Common myeloid progenitor, CD34-positive (primary cell): ENCODE results near the gene CAMK2A.

Experiments used
- CTCF ChIA-PET: fragments of 350-600 bp; sonication (Branson Sonifier 250); formaldehyde crosslinking; loops from one replicate; lab custom pipeline; 2021; ENCODE audit warnings: antibody characterized with exemption; lab: Charles Lee
- POLR2A ChIA-PET: fragments of 350-600 bp; sonication (Branson Sonifier 250); formaldehyde crosslinking; loops from one replicate; lab custom pipeline; 2021; ENCODE audit warnings: antibody characterized with exemption; lab: Charles Lee
- DNase-seq, 3 donors: peaks; one replicate each; pipeline versions ENCODE4 v3.0.0 to v3.0.0-alpha.2; 2013
- H3K27ac ChIP-seq, 2 experiments: 1 replicate in 1 of 2; 2 replicates in 1 of 2; pipeline ENCODE4 v1.7.0; 2013; ENCODE audit warnings: inconsistent platforms in 2 of 2, low read length in 2 of 2, mild to moderate bottlenecking in 2 of 2, low read depth in 1 of 2, moderate library complexity in 1 of 2; ENCODE audit not compliant: severe bottlenecking in 2 of 2, insufficient read depth in 1 of 2, poor library complexity in 1 of 2
- H3K27me3 ChIP-seq, 5 experiments: replicated peaks in 2 of 5; 1 replicate in 3 of 5; 2 replicates in 2 of 5; pipeline versions ENCODE4 v1.6.1 to v1.7.0; 2013; ENCODE audit warnings: low read length in 4 of 5, mild to moderate bottlenecking in 2 of 5, moderate library complexity in 2 of 5, inconsistent platforms in 1 of 5; ENCODE audit not compliant: insufficient read depth in 5 of 5, control insufficient read depth in 4 of 5
- H3K36me3 ChIP-seq, 4 experiments: 1 replicate in 2 of 4; 2 replicates in 2 of 4; pipeline versions ENCODE4 v1.6.1 to v1.7.0; 2013; ENCODE audit warnings: low read length in 3 of 4, control low read depth in 1 of 4, mild to moderate bottlenecking in 1 of 4; ENCODE audit not compliant: control insufficient read depth in 4 of 4, insufficient read depth in 4 of 4
- H3K4me1 ChIP-seq, 4 experiments: 1 replicate in 3 of 4; 2 replicates in 1 of 4; pipeline versions ENCODE4 v1.6.1 to v1.7.1; 2013; ENCODE audit warnings: low read length in 3 of 4, mild to moderate bottlenecking in 3 of 4, control low read depth in 1 of 4, inconsistent platforms in 1 of 4, moderate library complexity in 1 of 4; ENCODE audit not compliant: control insufficient read depth in 4 of 4, insufficient read depth in 4 of 4; ENCODE audit errors: control extremely low read depth in 1 of 4
- H3K4me3 ChIP-seq, 7 experiments: 1 replicate in 4 of 7; 2 replicates in 3 of 7; pipeline versions ENCODE4 v1.5.1 to v1.7.0; 2013; ENCODE audit warnings: mild to moderate bottlenecking in 7 of 7, low read length in 6 of 7, moderate library complexity in 6 of 7, inconsistent platforms in 2 of 7, low read depth in 2 of 7, control low read depth in 1 of 7; ENCODE audit not compliant: insufficient read depth in 4 of 7, control insufficient read depth in 1 of 7; ENCODE audit errors: extremely low read depth in 1 of 7
- H3K9me3 ChIP-seq, 5 experiments: 1 replicate in 4 of 5; 2 replicates in 1 of 5; pipeline versions ENCODE4 v1.6.1 to v1.7.1; 2013; ENCODE audit warnings: low read length in 4 of 5, mild to moderate bottlenecking in 2 of 5, inconsistent platforms in 1 of 5, low read depth in 1 of 5, moderate library complexity in 1 of 5; ENCODE audit not compliant: control insufficient read depth in 4 of 5, insufficient read depth in 2 of 5; ENCODE audit errors: control extremely low read depth in 1 of 5
- WGBS: methylation state at CpG from one replicate; pipeline ENCODE4 v1.1.5; 2013; ENCODE audit not compliant: insufficient coverage; 5-methylcytosine and 5-hydroxymethylcytosine counted together

CAMK2A gene

DNA sequence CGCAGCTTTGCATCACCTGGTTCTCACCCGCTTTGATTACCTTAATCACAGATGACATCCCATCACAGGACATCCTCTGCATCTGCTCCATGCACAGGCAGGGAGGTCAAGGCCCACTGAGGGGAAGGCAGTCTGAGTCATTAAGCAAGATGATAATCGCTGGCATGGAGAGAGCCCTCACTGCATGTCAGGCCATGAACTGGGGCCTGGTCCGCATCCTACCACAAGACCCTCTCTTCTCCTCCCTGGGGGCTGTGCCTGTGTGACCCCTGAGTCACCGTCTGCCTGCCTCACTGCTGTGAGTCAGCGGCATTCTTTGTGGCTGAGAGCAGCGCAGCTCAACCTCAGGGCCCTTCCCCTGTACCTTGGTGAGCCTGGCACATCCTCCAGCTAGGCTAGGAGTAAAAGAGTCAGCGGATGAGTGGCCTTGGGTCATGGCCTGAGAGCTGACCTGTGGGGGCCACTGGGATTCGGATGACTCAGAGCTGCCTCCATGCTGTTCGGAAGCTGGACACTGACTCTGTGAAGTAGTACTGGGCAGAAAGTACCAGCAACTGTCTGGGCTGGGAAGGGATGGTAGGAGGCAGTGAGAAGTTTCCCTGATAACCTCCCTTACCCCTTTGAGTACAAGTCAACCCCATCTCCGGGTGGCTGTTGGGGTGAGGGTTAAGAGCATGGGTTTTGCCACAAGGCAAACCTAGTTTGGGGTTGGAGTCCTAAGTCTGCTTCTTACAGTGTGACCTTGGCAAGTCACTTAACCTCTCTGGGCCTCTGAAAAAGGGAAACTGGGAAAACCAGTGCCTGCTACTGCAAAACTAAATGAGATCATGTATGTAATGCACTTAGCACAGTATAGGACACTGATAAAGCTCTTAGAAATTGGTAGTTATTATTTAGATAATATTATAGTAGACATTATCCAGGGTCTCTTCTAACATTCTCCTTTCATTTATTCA lies 27.8 kb upstream of the CAMK2A start:
- no peaks in the 10 kb centered on the region for H3K9me3 ChIP-seq
- CTCF ChIA-PET = no interaction called here
- no peak overlapping the region for H3K27ac ChIP-seq
- no peaks in the 10 kb centered on the region for H3K36me3 ChIP-seq
- H3K4me3 ChIP-seq = no peak overlapping the region
- POLR2A ChIA-PET = no interaction called here
- H3K27me3 ChIP-seq = no peaks in the 10 kb centered on the region
- 95% methylated on average over 7 of the region's 11 CpGs for WGBS
- DNase-seq = peak in 2 of 3 donors; percentile 22 to 41
- H3K4me1 ChIP-seq = no peaks in the 10 kb centered on the region

DNA sequence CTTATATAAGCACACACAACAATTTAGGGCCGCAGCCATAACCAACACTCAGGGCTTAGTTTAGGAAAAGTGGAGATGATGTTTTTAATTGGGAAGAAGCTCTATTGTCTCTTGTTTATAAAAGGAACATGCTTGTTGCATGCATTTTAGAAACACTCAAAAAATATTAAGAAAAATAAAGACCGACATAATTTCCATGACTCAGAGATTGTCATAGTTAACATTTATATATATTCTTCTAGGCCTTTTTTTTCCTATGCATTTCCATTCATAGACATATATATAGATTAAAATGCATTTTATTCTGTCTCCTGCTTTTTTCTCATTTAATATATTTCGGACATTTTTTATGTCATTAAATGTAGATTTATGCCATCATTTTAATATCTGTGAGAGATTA lies 26.7 kb upstream of the CAMK2A start:
- ChIA-PET POLR2A (no interaction called here), CTCF (no interaction called here)
- Histone ChIP-seq H3K36me3 (no peaks in the 10 kb centered on the region), H3K27me3 (peaks cover 0 to under 1% (median 0%) of the 10 kb centered on the region in 5 experiments), H3K27ac (no peak overlapping the region), H3K4me1 (no peaks in the 10 kb centered on the region), H3K9me3 (no peaks in the 10 kb centered on the region), H3K4me3 (no peak overlapping the region)
- WGBS = no CpG with 5 or more reads among the region's 3 CpGs
- DNase-seq = no peak

DNA sequence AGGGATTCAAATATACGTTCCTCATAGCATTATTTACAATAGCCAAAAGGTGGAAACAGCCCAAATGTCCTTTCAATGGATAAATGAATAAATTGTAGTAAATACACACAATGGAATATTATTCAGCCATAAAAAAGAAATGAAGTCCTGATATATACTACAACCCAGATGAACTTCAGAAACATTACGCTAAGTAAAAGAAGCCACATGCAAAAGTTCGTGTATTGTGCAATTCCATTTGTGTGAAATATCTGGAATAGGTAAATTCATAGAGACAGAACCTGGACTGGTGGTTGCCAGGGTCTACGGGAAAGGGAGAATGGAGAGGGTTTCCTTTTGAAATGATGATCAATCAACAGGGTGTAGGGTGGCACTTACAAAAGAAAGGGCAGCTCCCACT lies 25.7 kb upstream of the CAMK2A start:
- ChIA-PET POLR2A (no interaction called here), CTCF (interaction anchor here (0.7 kb wide), 1 partner anchor 12 kb away, joined by 5 read pairs; no protein-coding TSS in a partner anchor)
- Histone ChIP-seq H3K4me3 (no peak overlapping the region), H3K27ac (no peak overlapping the region), H3K27me3 (peaks cover 0 to 7% (median 0%) of the 10 kb centered on the region in 5 experiments), H3K4me1 (no peaks in the 10 kb centered on the region), H3K36me3 (no peaks in the 10 kb centered on the region), H3K9me3 (no peaks in the 10 kb centered on the region)
- WGBS = 100% methylated on average over 3 of the region's 4 CpGs
- DNase-seq = no peak

DNA sequence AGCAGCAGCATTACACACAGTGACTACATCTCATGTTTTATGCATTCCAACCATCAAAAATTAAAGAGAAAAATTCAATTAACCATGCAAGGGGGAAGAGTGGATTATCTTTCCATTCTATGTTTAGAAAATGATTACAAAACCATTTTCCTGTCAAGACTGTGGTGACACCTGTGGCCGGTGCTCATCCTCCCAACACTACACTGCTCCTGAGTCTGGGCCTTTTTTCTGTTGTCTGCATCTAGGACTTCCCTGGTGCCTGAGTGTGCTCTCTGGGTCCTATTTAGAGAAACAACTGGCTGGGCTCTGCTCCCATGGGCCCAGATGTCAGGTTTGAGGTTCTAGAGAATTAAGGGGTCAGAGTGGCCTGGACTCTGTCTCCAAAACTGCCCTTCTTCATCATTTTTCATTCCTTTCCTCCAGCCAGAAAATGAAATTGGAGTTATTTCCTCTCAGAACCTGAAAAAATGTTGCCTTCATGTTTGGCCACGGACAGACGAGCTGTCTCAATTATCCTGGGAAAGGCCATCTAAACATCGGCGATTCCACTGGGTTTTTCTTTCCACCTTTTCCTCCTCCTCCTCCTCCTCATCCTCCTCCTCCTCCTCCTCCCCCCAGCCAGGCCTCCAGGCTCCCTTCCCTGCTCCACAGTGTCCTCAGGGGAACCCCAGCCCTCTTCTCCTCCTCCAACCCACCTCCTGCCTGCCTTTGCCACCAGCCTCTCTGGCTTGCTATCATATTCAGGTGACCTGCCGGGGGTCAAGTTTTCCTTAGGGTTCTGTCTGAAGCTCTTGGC lies 24.5 kb upstream of the CAMK2A start:
- H3K4me1 ChIP-seq = no peaks in the 10 kb centered on the region
- no peak overlapping the region for H3K4me3 ChIP-seq
- H3K27me3 ChIP-seq = peaks cover 0 to 9% (median 0%) of the 10 kb centered on the region in 5 experiments
- CTCF ChIA-PET = no interaction called here
- no peaks in the 10 kb centered on the region for H3K9me3 ChIP-seq
- H3K36me3 ChIP-seq = no peaks in the 10 kb centered on the region
- no peak for DNase-seq
- 94% methylated on average over 5 of the region's 6 CpGs for WGBS
- no peak overlapping the region for H3K27ac ChIP-seq
- POLR2A ChIA-PET = no interaction called here

DNA sequence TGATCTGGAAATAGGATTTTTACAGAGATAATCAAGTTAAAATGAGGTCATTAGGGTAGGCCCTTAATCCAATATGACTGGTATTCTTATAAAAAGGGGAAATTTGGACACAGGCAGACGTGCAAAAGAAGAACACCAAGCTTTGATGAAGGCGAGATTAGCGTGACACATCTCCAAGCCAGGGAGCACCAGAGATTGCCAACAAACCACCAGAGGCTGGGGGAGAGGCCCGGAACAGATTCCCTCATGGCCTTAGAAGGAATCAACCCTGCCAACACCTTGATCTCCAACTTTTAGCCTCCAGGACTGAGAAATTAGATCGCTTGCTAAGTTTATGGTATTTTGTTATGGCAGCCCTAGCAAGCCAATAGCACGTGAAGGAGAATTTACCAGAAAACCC lies 23.9 kb upstream of the CAMK2A start:
- no peak overlapping the region for H3K27ac ChIP-seq
- no peak overlapping the region for H3K4me3 ChIP-seq
- no peak for DNase-seq
- WGBS = 89% methylated on average over 3 of the region's 6 CpGs
- H3K9me3 ChIP-seq = no peaks in the 10 kb centered on the region
- no peaks in the 10 kb centered on the region for H3K36me3 ChIP-seq
- peaks cover 0 to 9% (median 0%) of the 10 kb centered on the region in 5 experiments for H3K27me3 ChIP-seq
- H3K4me1 ChIP-seq = no peaks in the 10 kb centered on the region
- ChIA-PET CTCF (no interaction called here), POLR2A (no interaction called here)

DNA sequence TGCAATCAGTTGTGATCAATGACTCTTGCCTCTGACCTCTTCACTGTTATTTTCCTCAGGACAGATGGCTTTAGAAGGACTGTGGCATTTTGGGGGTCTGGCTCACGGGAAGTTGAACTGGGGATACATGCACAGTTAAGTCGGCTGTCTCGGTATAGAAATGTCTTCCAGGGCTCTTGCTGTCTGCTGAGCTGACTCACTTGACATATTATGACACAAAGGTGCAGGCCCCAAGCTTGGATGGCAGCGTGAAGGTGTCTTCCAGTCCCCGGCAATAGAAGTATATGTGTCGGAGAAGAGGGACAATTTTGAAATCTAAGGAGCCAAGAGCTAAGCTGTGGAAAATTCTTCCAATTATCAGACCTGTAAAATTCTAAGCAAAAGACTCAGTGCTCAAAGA lies 22.9 kb upstream of the CAMK2A start:
- Histone ChIP-seq H3K4me1 (peaks cover 0 to under 1% (median 0%) of the 10 kb centered on the region in 4 experiments), H3K27me3 (peaks cover 0 to 9% (median 0%) of the 10 kb centered on the region in 5 experiments), H3K4me3 (no peak overlapping the region), H3K9me3 (no peaks in the 10 kb centered on the region), H3K27ac (no peak overlapping the region), H3K36me3 (no peaks in the 10 kb centered on the region)
- DNase-seq = no peak
- ChIA-PET POLR2A (no interaction called here), CTCF (no interaction called here)
- 96% methylated on average over 4 of the region's 6 CpGs for WGBS
